T-cell (primary cell): ENCODE data around the gene ANKH. TPM values are rescaled to one million over a fixed set of nuclear protein-coding genes. Genes with fewer than 3 reads are reported as not detected.

Source experiments
- ATAC-seq, 4 experiments: fragments of 200-7000 bp in 3 of 4; fragments of 150-1000 bp in 1 of 4; cut with Tn5 transposase; replicated peaks in 1 of 4; 1 replicate in 3 of 4; 2 replicates in 1 of 4; pipeline ENCODE4 v1.10.0; 2021; ENCODE audit warnings: moderate library complexity in 3 of 4, mild to moderate bottlenecking in 2 of 4, moderate number of reproducible peaks in 1 of 4
- CTCF ChIA-PET, 2 donors: fragments of 300-600 bp; sonication (Branson Sonifier 250); formaldehyde crosslinking; loops; one replicate each; lab custom pipeline; 2022; ENCODE audit warnings: antibody characterized with exemption in 2 of 2; lab: Charles Lee
- POLR2A ChIA-PET, 2 donors: fragments of 300-600 bp; sonication (Branson Sonifier 250); formaldehyde crosslinking; loops; one replicate each; lab custom pipeline; 2022; ENCODE audit warnings: antibody characterized with exemption in 2 of 2; lab: Charles Lee
- DNase-seq, 35 experiments: peaks; one replicate each; pipeline versions ENCODE4 v3.0.0 to v3.0.0-alpha.2; 2013 to 2023
- H3K27ac ChIP-seq: one replicate; pipeline ENCODE4 v1.5.1; 2013; ENCODE audit warnings: low read length
- H3K27me3 ChIP-seq, 2 experiments: replicated peaks in 1 of 2; 1 replicate in 1 of 2; 2 replicates in 1 of 2; pipeline versions ENCODE4 v1.6.1 to v1.7.0; 2013; ENCODE audit warnings: low read length in 1 of 2, mixed read lengths in 1 of 2; ENCODE audit not compliant: control insufficient read depth in 2 of 2, insufficient read depth in 2 of 2; ENCODE audit errors: extremely low read depth in 1 of 2
- H3K36me3 ChIP-seq, 2 donors: 1 replicate in 1 of 2; 2 replicates in 1 of 2; pipeline versions ENCODE4 v1.6.1 to v1.7.0; 2013; ENCODE audit warnings: low read length in 1 of 2; ENCODE audit not compliant: control insufficient read depth in 2 of 2, insufficient read depth in 1 of 2; ENCODE audit errors: extremely low read depth in 1 of 2
- H3K4me1 ChIP-seq, 2 experiments: 1 replicate in 1 of 2; 2 replicates in 1 of 2; pipeline versions ENCODE4 v1.6.1 to v1.7.0; 2013; ENCODE audit warnings: low read length in 2 of 2, mixed read lengths in 1 of 2; ENCODE audit not compliant: insufficient read depth in 2 of 2, control insufficient read depth in 1 of 2; ENCODE audit errors: extremely low read depth in 1 of 2
- H3K4me3 ChIP-seq, 2 donors: 1 replicate in 1 of 2; 2 replicates in 1 of 2; pipeline versions ENCODE4 v1.5.1 to v1.7.0; 2013; ENCODE audit warnings: mild to moderate bottlenecking in 2 of 2, low read length in 1 of 2, moderate library complexity in 1 of 2; ENCODE audit not compliant: control insufficient read depth in 1 of 2; ENCODE audit errors: extremely low read depth in 1 of 2
- H3K9me3 ChIP-seq: 2 replicates; pipeline ENCODE4 v1.7.0; 2013
- H3K27ac Mint-ChIP-seq, 2 donors: one replicate each; pipeline ENCODE4 v1.8.0; 2020 to 2021; ENCODE audit warnings: mild to moderate bottlenecking in 2 of 2, mixed read lengths in 2 of 2
- H3K27me3 Mint-ChIP-seq, 2 donors: one replicate each; pipeline ENCODE4 v1.8.0; 2021 to 2022; ENCODE audit warnings: mixed read lengths in 2 of 2
- H3K36me3 Mint-ChIP-seq: one replicate; pipeline ENCODE4 v1.8.0; 2021; ENCODE audit warnings: mixed read lengths
- H3K4me1 Mint-ChIP-seq, 3 donors: one replicate each; pipeline ENCODE4 v1.8.0; 2020 to 2022; ENCODE audit warnings: mixed read lengths in 3 of 3, mild to moderate bottlenecking in 1 of 3
- H3K4me3 Mint-ChIP-seq, 3 donors: one replicate each; pipeline ENCODE4 v1.8.0; 2020 to 2022; ENCODE audit warnings: mild to moderate bottlenecking in 3 of 3, mixed read lengths in 3 of 3, moderate library complexity in 3 of 3
- H3K9me3 Mint-ChIP-seq, 3 donors: one replicate each; pipeline ENCODE4 v1.8.0; 2020 to 2022; ENCODE audit warnings: mixed read lengths in 3 of 3
- WGBS: methylation state at CpG from one replicate; pipeline ENCODE4 v1.1.5; 2013; ENCODE audit warnings: missing lambda C conversion rate; ENCODE audit not compliant: insufficient coverage; 5-methylcytosine and 5-hydroxymethylcytosine counted together
- total RNA-seq, 35 experiments: library from RNA in 6 of 35; stranded (reverse) in 6 of 35; fragments of 120-200 nt in 1 of 35; gene quantifications; one replicate each; pipeline versions ENCODE4 v1.2.1 to v1.2.4 and lab custom pipeline; 2013 to 2026

ANKH gene
- total RNA-seq, 5 donors from 2014 or later (not counting 1 experiment from before 2014, with no cell fraction given): 98.9 to 200 (median 167) TPM

GRCh38 chr5:14773588-14773987, 98.0 kb downstream of the ANKH start:
- Histone ChIP-seq H3K4me1 (no peaks in the 10 kb centered on the region), H3K27ac (no peak overlapping the region), H3K9me3 (no peaks in the 10 kb centered on the region), H3K4me3 (no peak overlapping the region), H3K27me3 (no peaks in the 10 kb centered on the region), H3K36me3 (peaks cover 0 to 4% of the 10 kb centered on the region in 2 donors)
- H3K36me3 Mint-ChIP-seq: peaks cover 34% of the 10 kb centered on the region
- no peak for ATAC-seq
- ChIA-PET CTCF (no interaction called here), POLR2A (no interaction called here)
- H3K4me1 Mint-ChIP-seq: peaks cover 38 to 55% (median 47%) of the 10 kb centered on the region in 3 donors
- H3K27me3 Mint-ChIP-seq: no peaks in the 10 kb centered on the region
- 90% methylated on average over 8 of the region's 8 CpGs for WGBS
- no peak for DNase-seq
- H3K9me3 Mint-ChIP-seq: no peaks in the 10 kb centered on the region
- H3K27ac Mint-ChIP-seq: no peak overlapping the region
- H3K4me3 Mint-ChIP-seq: no peak overlapping the region

DNA sequence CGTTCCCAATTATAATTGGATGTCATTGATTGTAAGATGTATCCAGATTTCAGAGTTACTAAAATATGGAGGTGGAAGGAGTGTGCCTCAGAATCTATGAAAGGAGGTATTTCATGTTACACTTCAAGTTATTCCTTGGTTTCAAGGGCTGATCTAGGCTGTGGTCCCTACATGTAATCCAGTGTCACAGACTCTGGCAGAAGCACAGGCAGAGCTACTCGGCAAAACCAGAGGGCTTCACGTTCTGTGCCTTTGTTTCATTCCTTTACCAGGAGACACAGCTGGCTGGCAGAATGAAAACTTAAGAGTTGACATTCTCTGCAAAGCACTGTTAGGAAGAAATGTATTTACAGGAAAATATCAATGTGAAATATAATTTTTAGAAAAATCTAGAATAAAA, 99.6 kb downstream of the ANKH start:
- POLR2A ChIA-PET: interaction anchor here in 1 of 2 donors (0.6 to 0.7 kb wide), 2 partner anchors 13 to 86 kb away, joined by 3 read pairs; no protein-coding TSS in a partner anchor
- peaks cover 0 to 3% of the 10 kb centered on the region in 2 experiments for H3K4me1 ChIP-seq
- no CpG with 5 or more reads among the region's 3 CpGs for WGBS
- no peak overlapping the region for H3K27ac ChIP-seq
- H3K4me1 Mint-ChIP-seq: peaks cover 30 to 53% (median 49%) of the 10 kb centered on the region in 3 donors
- H3K36me3 ChIP-seq: peaks cover 2 to 3% of the 10 kb centered on the region in 2 donors
- no peak overlapping the region for H3K27ac Mint-ChIP-seq
- no peak overlapping the region for H3K4me3 ChIP-seq
- peaks cover 36% of the 10 kb centered on the region for H3K36me3 Mint-ChIP-seq
- H3K4me3 Mint-ChIP-seq: no peak overlapping the region
- CTCF ChIA-PET: interaction anchor here in 1 of 2 donors (0.6 kb wide), 1 partner anchor 10 kb away, joined by 4 read pairs; no protein-coding TSS in a partner anchor
- DNase-seq (no peak), ATAC-seq (no peak)
- no peaks in the 10 kb centered on the region for H3K27me3 Mint-ChIP-seq
- H3K9me3 Mint-ChIP-seq: no peaks in the 10 kb centered on the region
- no peaks in the 10 kb centered on the region for H3K27me3 ChIP-seq
- H3K9me3 ChIP-seq: no peaks in the 10 kb centered on the region

GRCh38 chr5:14771189-14771588, 100.4 kb downstream of the ANKH start:
- Mint-ChIP-seq H3K27ac (no peak overlapping the region), H3K4me1 (peaks cover 33 to 53% (median 46%) of the 10 kb centered on the region in 3 donors), H3K27me3 (no peaks in the 10 kb centered on the region), H3K36me3 (peaks cover 38% of the 10 kb centered on the region), H3K9me3 (no peaks in the 10 kb centered on the region), H3K4me3 (no peak overlapping the region)
- H3K4me1 ChIP-seq: peaks cover 0 to 3% of the 10 kb centered on the region in 2 experiments
- peaks cover 3 to 5% of the 10 kb centered on the region in 2 donors for H3K36me3 ChIP-seq
- ATAC-seq (no peak), DNase-seq (no peak)
- WGBS: 95% methylated on average over 3 of the region's 3 CpGs
- no peaks in the 10 kb centered on the region for H3K27me3 ChIP-seq
- no peaks in the 10 kb centered on the region for H3K9me3 ChIP-seq
- POLR2A ChIA-PET: interaction anchor here in 1 of 2 donors (0.6 kb wide), 1 partner anchor 1985 kb away, joined by 7 read pairs; no protein-coding TSS in a partner anchor
- no peak overlapping the region for H3K27ac ChIP-seq
- CTCF ChIA-PET: interaction anchor here in 1 of 2 donors (0.6 kb wide), 1 partner anchor 11 kb away, joined by 4 read pairs; no protein-coding TSS in a partner anchor
- H3K4me3 ChIP-seq: no peak overlapping the region

GRCh38 chr5:14768508-14769365, 102.8 kb downstream of the ANKH start:
- ChIA-PET POLR2A (interaction anchor here (0.6 to 0.7 kb wide), 2 partner anchors 97 to 119 kb away, joined by 3 read pairs; no protein-coding TSS in a partner anchor), CTCF (interaction anchor here (0.6 kb wide), 2 partner anchors 99 to 1946 kb away, joined by 5 to 15 read pairs; no protein-coding TSS in a partner anchor)
- Histone ChIP-seq H3K9me3 (no peaks in the 10 kb centered on the region), H3K27me3 (no peaks in the 10 kb centered on the region), H3K4me3 (no peak overlapping the region), H3K4me1 (peaks cover 0 to 3% of the 10 kb centered on the region in 2 experiments), H3K27ac (no peak overlapping the region), H3K36me3 (peaks cover 3 to 8% of the 10 kb centered on the region in 2 donors)
- peaks cover 42% of the 10 kb centered on the region for H3K36me3 Mint-ChIP-seq
- no peaks in the 10 kb centered on the region for H3K27me3 Mint-ChIP-seq
- peak overlapping the region in 1 of 2 donors; percentile 18 for H3K27ac Mint-ChIP-seq
- H3K4me3 Mint-ChIP-seq: no peak overlapping the region
- ATAC-seq (no peak), DNase-seq (no peak)
- 100% methylated on average over 6 of the region's 17 CpGs for WGBS
- H3K9me3 Mint-ChIP-seq: no peaks in the 10 kb centered on the region
- H3K4me1 Mint-ChIP-seq: peaks cover 15 to 37% (median 34%) of the 10 kb centered on the region in 3 donors

DNA sequence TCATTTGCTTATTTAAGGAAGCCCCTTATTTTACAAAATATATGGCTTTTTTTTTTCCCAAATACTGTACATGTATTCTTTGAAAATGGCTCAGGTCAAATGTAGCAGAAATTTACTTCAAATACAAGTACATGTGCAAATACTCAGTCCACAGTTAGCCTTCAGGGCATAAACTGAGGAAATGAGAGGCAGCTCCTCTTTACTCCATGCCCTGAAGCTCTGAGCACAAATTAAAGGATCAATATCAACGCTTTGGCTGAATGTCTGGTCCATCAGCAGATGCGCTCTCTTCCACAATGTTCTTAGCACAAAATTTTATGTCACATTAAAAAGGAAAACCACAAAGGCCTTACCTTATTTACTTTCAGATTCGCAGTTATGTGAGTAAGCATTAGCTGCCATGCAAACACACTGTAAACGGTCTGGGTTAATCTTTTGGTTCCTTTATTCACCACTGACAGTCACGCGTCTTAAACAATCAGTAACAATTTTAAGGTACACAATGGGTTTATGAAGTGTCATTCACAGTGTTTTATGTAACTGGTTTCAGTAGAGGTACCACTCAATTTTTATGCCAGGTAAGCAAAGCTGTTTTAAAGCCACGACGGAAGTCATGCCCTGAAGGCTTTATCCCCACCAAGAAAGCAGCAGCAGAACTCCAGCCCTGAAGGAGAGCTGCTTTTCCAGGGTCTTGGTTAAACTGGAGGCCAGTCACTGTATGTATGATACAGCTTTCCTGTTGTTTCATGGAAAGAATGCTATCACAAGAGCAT, 103.7 kb downstream of the ANKH start:
- Mint-ChIP-seq H3K9me3 (no peaks in the 10 kb centered on the region), H3K4me3 (no peak overlapping the region), H3K36me3 (peaks cover 42% of the 10 kb centered on the region), H3K4me1 (peaks cover 13 to 36% (median 34%) of the 10 kb centered on the region in 3 donors), H3K27ac (peak overlapping the region; percentile 54 to 67), H3K27me3 (no peaks in the 10 kb centered on the region)
- ATAC-seq: peak in 1 of 4 experiments; percentile 53
- peaks cover 3 to 11% of the 10 kb centered on the region in 2 donors for H3K36me3 ChIP-seq
- peak overlapping the region; percentile 37 for H3K27ac ChIP-seq
- H3K9me3 ChIP-seq: no peaks in the 10 kb centered on the region
- ChIA-PET POLR2A (interaction anchor here in 1 of 2 donors (0.6 to 0.7 kb wide), 2 partner anchors 64 to 119 kb away, joined by 3 read pairs; no protein-coding TSS in a partner anchor), CTCF (interaction anchor here in 1 of 2 donors (0.5 kb wide), 1 partner anchor 204 kb away, joined by 3 read pairs; no protein-coding TSS in a partner anchor)
- WGBS: 39% methylated on average over 6 of the region's 8 CpGs
- H3K27me3 ChIP-seq: no peaks in the 10 kb centered on the region
- DNase-seq: no peak
- H3K4me1 ChIP-seq: peaks cover 0 to 3% of the 10 kb centered on the region in 2 experiments
- H3K4me3 ChIP-seq: no peak overlapping the region
